AG09309 (cell line): ENCODE data around the gene WDR36.

Experiments
- DNase-seq: peaks from one replicate; pipeline ENCODE4 v3.0.0-alpha.2; 2010; ENCODE audit warnings: low read depth
- H3K4me3 ChIP-seq: 2 replicates; pipeline ENCODE4 v1.5.1; 2011; ENCODE audit warnings: mild to moderate bottlenecking, low read depth, low read length, moderate library complexity; ENCODE audit not compliant: control insufficient read depth
- TF ChIP-seq, protein P1 (sequence below): IDR thresholded peaks from 2 replicates; pipeline ENCODE4 v1.5.1; 2011; ENCODE audit warnings: mild to moderate bottlenecking, low read depth, low read length, inconsistent platforms; ENCODE audit not compliant: insufficient read depth, control insufficient read depth; ENCODE audit errors: missing control alignments

The WDR36 gene

GRCh38 chr5:111132731-111133435, 40.7 kb downstream of the WDR36 start:
- no peak overlapping the region for H3K4me3 ChIP-seq
- DNase-seq: no peak
- TF ChIP-seq, protein P1, sequence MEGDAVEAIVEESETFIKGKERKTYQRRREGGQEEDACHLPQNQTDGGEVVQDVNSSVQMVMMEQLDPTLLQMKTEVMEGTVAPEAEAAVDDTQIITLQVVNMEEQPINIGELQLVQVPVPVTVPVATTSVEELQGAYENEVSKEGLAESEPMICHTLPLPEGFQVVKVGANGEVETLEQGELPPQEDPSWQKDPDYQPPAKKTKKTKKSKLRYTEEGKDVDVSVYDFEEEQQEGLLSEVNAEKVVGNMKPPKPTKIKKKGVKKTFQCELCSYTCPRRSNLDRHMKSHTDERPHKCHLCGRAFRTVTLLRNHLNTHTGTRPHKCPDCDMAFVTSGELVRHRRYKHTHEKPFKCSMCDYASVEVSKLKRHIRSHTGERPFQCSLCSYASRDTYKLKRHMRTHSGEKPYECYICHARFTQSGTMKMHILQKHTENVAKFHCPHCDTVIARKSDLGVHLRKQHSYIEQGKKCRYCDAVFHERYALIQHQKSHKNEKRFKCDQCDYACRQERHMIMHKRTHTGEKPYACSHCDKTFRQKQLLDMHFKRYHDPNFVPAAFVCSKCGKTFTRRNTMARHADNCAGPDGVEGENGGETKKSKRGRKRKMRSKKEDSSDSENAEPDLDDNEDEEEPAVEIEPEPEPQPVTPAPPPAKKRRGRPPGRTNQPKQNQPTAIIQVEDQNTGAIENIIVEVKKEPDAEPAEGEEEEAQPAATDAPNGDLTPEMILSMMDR: no peak

DNA sequence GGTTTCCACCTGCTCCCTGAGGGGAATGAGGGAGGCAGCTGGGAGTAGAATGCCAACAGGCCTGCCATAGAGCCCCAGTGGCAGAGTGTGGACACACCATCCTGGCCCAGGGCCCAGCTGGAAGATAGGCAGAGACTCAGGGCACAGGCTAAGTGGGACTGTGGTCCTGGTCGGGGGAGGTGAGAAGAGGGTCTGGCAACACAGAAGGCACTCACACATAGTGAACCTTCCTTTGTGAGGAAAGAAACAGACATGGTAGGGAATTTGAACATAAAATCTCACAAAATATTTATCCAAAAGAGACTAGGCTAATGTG, 41.2 kb downstream of the WDR36 start:
- H3K4me3 ChIP-seq: no peak overlapping the region

GRCh38 chr5:111134087-111134486, 41.9 kb downstream of the WDR36 start:
- H3K4me3 ChIP-seq: no peak overlapping the region
- peak; percentile 72 for DNase-seq
- TF ChIP-seq, protein P1: no peak

More for the DNA sequence above, 41.2 kb downstream of the WDR36 start:
- TF ChIP-seq, protein P1: no peak
- no peak for DNase-seq

DNA sequence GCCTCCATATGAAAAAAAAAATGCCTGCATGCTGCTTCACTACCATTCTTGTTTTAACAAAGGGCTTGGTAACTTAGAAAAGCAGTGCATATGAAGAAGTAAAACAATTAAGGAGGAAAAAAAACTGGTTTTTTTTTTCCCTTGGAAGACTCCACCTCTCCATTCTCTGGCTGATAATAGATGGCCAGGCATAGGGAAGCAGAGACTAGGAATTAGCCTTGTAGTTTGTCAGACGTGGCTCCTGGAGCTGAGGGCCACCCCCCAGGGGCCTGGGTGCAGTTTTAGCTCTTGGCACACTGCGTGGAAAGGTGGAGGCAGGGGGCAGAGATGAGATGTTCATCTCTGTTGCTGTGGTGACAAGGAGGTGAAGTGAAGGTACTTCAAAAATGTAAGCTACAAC, 42.7 kb downstream of the WDR36 start:
- no peak for DNase-seq
- H3K4me3 ChIP-seq: no peak overlapping the region
- TF ChIP-seq, protein P1: no peak

DNA sequence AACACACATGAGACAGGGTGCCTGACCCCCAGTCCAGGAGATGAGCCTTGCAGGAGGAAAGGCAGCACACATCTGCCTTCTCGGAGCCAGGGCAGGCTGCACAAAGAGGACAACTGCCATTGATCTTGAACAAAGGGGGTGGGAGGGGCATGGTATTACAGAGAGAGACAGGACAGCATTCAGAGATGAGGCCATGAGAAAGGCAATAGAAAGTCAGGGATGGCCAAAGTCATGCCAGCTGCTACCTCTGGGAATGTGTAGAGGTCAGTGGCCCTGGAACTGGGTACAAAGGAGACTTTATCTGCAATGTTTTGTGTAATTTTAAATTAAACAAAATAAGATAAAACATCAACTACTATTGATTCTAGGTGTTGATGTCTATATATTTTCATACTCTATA, 43.2 kb downstream of the WDR36 start:
- TF ChIP-seq, protein P1: no peak
- H3K4me3 ChIP-seq: no peak overlapping the region
- DNase-seq: no peak

DNA sequence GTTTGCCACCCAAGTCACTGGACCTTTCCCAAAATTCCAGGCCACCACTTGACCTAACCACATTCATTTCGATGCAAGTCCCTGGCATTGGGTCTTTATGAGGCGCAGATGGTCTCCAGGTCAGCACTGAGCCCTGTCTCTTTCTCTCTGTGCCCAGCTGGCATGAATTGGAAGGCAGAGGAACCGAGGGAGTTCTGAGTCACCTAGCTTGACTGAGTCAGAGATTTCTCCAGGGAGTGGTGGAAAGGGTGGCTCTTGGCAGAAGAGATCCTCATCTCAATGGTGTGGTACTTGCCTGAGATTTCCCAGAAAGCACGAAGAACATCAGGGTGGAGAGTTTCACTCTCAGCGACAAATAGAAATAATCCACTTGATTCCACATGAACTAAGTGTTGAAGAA, 43.8 kb downstream of the WDR36 start:
- DNase-seq: no peak
- no peak overlapping the region for H3K4me3 ChIP-seq
- TF ChIP-seq, protein P1: no peak
